Measurements from ENCODE around the gene NUDT16.

DNA sequence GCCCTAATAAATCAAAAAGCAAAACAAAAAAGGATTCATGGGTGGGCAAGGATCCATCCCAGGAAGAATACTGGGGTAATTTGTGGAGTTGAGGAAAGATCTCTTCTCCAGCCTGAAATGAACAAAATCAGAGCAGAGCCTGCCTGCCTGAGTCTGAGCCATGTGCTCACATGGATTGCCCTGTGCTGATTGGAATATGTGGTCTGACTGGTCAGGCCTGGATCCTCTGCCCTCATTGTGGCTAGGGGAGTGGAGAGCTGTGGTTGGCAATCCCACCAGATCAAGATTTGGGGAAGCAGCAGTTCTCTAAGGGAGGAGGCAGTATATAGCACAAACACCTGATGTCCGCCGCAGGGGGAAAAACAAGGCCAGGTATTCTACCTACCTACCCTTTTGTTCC, 6.8 kb upstream of the NUDT16 start:
- TF ChIP-seq, protein P1, sequence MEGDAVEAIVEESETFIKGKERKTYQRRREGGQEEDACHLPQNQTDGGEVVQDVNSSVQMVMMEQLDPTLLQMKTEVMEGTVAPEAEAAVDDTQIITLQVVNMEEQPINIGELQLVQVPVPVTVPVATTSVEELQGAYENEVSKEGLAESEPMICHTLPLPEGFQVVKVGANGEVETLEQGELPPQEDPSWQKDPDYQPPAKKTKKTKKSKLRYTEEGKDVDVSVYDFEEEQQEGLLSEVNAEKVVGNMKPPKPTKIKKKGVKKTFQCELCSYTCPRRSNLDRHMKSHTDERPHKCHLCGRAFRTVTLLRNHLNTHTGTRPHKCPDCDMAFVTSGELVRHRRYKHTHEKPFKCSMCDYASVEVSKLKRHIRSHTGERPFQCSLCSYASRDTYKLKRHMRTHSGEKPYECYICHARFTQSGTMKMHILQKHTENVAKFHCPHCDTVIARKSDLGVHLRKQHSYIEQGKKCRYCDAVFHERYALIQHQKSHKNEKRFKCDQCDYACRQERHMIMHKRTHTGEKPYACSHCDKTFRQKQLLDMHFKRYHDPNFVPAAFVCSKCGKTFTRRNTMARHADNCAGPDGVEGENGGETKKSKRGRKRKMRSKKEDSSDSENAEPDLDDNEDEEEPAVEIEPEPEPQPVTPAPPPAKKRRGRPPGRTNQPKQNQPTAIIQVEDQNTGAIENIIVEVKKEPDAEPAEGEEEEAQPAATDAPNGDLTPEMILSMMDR (IDR thresholded peaks at IDR 0.05) = no peak
- TF ChIP-seq POLR2A (IDR thresholded peaks at IDR 0.05) = no peak

All from lower leg skin (tissue), 3 donors.